ENCODE measurements around the gene FRAT1.
"Not testable (repeated sequence)": the region's sequence is repeated elsewhere in the genome, so short reads cannot be mapped to it uniquely, and the experiment has no call there.

Gene FRAT1

DNA sequence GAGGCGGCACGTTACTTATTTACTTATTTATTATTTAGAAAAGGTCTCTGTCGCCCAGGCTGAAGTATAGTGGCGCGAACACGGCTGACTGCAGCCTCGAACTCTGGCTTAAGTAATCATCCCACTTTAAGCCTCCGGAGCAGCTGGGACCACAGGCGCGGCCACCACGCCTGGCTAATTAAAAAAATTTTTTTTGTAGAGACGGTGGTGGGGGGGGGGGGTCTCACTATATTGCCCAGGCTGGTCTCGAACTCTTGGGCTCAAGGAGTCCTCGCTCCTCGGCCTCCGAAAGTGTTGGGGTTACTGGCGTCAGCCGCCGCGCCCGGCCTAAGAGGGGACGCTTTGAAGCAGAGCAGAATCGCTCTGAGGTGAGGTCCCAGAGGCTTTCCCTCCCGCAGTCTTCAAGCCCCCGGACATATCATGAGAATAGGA lies 16.1 kb downstream of the FRAT1 start:
- DNase-seq = no peak

- no peak for DNase-seq
Observed at GRCh38 chr10:97336006-97336405, 16.9 kb downstream of the FRAT1 start.

DNA sequence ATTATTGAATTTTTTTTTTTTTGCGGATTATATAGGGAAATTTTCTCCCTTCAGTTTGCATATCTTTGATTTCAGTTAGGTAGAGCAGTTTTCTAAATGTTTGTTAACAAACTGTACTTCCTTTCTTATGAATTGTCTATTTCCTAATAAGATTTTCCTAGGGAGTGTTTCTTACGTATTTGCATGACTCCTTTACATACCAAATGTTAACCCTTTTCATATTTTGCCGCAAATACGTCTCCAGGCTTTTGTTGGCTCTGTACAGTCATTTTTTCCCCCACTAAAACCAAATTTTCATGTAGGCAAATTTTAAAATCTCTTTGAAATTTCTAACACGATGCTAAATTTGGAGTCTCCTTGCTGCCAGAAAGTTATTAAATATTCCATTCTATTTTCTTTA lies 17.4 kb downstream of the FRAT1 start:
- no peak for DNase-seq

DNA sequence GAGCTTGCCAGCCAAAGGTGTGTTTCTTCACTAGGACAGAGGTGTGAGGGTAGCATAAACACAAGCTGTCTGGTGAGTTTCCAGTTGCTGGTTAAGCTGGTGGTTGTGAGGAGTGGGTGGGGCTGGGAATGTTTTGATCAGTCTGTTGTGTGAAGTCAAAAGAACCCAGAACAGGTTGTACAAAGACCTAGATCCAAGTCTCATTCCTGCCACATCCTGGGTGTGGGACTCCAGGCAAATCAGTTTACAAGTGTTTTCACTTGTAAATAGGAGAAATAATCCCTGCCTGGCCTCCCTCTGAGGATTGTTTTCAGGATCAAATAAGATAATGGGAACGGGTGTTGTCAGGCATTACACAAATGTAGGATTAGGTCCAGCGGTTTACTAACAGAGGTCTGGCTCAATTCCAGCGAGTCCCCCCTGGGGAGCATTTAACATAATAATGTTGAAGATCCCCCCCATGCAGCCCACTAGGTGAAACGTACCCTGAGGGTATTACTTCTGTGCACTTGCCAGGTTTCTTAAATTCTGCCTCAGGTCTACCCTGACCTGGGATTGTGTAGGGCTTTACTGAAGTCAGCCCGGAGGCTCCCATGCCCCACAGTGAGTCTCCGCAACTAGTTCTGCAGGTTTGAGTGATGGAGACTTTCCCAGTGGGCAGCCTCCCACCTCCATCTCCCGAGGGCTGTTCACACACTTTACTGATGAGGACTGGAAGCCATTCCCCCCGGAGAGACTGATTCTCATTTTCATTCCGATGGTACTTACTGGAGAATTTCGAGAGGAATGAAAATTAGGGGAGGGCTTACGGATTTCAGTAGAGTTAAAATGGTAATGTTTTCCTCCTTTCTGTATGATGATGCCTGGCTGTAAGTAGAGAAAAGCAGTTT lies 18.1 kb downstream of the FRAT1 start:
- no peak for DNase-seq

DNA sequence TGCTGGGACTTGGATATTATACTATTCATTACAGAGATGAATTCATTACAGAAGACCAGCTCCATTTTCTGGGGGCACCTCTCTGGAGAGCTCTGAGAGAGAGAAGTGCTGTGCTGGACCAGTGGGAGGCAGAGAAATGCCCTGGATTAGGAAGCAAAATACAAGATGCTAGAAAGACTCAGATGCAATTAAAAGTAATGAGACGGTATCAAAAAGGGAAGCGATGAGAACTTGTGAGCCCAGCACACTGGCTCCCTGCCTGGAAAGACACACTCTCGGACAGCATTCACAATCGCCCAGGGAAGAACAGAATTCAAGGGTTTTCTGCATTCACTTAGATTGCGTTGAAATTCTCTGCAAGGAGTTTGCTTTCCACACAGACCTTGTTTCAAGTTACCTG lies 19.0 kb downstream of the FRAT1 start:
- DNase-seq = no peak

DNA sequence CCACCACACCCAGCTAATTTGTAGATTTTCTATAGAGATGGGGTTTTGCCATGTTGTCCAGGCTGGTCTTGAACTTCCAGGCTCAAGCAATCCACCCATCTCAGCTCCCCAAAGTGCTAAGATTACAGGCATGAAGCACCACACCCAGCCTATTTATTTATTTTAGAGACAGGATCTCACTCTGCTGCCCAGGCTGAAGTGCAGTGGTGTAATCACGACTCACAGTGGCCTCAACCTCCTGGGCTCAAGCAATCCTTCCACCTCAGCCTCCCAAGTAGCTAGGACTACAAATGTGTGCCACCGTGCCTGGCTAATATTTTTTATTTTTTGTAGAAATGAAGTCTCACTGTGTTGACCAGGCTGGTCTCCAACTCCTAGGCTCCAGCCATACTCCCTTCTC lies 22.3 kb downstream of the FRAT1 start:
- DNase-seq = no peak

DNA sequence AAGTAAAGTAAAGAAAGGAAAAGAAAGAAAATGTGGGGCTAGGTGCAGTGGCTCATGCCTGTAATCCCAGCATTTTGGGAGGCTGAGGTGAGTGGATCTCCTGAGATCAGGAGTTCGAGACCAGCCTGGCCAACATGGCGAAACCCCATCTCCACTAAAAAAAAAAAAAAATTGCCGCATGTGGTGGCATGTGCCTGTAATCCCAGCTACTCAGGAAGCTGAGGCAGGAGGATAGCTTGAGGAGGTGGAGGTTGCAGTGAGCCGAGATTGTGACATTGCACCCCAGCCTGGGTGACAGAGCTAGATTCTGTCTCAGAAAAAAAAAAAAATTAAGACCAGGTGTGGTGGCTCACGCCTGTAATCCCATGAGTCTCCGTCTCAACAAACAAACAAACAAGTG lies 24.6 kb downstream of the FRAT1 start:
- not testable (repeated sequence) for DNase-seq

- no peak for DNase-seq
Observed at GRCh38 chr10:97347317-97347716, 28.2 kb downstream of the FRAT1 start.

DNA sequence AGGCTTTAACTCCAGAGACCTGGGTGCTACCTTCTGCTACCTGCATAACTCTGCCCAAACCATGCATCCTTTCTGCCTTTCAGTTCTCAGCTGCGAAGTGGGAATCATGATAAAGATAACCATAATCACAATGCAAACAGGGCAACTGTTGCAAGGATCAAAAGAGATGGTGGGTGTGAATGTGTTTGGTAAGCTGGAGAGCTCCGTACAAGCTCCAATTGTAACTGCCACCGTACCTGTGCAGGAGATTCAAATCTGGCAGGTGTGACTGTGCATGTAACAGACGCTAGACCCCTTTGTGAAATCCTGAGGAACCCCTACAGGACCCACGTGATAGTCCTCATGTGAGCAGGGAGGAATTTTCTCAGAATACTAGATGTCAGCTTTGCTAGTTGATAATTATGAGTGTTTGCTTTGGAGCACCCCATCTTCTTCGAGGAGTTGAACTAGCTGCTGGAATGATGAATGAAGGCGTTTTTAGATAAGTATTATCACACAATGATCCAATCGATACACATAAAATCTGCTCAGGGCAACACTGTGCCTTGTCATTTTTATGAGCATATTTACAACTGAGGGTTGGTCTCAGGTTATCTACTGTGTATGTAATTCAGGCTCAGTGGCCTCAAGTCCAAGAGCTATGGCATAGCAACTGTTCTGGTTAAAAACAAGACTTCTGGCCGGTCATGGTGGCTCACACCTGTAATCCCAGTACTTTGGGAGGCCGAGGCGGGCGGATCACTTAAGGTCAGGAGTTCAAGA lies 30.9 kb downstream of the FRAT1 start:
- DNase-seq = no peak

DNA sequence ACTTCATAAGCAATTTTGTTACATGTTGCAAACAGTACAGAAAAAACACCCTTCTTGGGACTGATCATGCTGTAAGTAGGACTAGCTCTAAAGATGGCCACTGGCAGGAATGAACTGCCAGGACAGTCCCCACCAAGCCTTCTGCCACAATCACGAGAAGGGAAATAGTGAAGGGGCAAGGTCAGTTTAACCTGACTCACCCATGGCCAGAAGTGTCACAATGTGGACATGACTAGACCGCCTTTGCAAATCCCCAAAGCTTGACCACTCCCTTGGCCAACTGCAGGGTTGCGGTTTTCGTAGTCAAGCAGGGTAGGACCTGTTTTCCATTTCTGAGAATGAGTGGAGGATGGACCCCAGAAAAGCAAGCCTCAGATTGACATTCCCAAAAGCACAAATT lies 34.9 kb downstream of the FRAT1 start:
- no peak for DNase-seq

DNA sequence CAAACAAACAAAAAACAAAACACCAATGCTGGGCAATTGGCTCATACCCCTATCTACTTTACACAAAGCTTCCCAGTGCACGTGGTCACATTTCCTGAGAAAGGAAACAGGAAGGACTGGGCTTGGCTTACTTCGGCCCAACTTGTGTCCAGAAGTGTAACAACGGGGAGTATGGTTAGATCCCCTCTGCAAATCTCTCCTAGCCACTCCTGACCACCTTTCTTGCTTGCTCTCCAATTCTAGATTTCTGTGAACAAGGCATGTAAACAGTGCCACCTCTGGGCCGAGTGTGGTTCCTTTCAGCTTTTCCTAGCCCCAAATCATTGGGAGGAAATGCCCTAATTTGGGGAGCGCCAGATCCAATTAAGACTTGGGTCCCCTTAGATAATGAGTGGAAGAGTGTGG lies 36.5 kb downstream of the FRAT1 start:
- peak; percentile 32 for DNase-seq

GRCh38 chr10:97356318-97356914 lies 37.3 kb downstream of the FRAT1 start:
- DNase-seq = peak; percentile 31

- no peak for DNase-seq
Observed at GRCh38 chr10:97356918-97357317, 37.8 kb downstream of the FRAT1 start.

- DNase-seq = no peak
Observed at GRCh38 chr10:97358349-97358748, 39.3 kb downstream of the FRAT1 start.

GRCh38 chr10:97358781-97359180 lies 39.7 kb downstream of the FRAT1 start:
- no peak for DNase-seq

GRCh38 chr10:97360705-97361536 lies 41.9 kb downstream of the FRAT1 start:
- no peak for DNase-seq

DNA sequence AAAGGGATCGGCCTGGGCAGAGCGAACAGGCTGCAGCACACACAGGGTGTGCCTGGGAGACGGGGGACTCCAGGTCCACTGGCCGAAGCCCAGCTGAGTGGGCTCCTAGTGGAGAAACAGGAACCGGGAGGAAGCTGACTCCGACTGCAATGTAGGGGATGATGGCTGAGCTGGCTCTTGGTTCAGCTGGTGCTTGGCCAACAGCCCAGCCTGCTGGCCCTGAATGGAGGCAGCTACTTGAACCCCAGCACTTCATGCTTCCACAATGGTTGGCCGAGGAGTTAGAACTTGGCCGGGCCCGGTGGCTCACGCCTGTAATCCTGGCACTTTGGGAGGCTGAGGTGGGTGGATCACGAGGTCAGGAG lies 42.4 kb downstream of the FRAT1 start:
- DNase-seq = no peak

DNA sequence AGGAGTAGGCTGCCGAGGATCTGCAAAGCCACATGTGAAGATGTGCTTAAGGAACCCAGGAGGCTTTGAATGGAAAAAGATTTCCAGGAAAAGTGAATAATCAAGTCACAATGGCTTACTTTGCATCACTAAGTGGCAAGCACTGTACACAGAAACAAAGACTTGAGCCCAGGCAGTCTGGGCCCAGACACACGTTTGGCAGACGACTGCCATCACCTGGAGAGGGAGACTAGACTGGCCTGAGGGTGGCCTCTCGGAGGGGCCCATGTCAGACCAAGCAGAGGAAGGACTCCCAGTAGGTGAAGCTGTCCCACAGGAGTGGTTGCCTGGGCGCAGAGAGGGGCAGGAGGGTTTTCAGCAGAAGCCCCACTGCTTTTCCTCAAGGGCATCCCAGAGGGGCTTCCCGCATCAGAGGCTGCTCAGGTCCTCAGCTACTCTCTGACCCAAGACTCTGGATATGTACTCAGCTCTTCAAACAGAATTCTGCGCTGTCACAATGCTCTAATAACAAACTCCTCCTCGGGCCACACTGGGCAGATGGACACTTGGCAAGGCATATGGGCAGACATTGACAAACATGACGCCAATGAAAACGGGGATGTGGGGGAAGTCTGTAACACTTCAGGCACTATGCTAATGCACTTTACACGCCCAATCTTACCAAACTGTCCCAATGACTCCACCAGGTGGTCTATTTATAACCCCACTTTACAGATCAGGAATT lies 43.4 kb downstream of the FRAT1 start:
- DNase-seq = no peak

DNA sequence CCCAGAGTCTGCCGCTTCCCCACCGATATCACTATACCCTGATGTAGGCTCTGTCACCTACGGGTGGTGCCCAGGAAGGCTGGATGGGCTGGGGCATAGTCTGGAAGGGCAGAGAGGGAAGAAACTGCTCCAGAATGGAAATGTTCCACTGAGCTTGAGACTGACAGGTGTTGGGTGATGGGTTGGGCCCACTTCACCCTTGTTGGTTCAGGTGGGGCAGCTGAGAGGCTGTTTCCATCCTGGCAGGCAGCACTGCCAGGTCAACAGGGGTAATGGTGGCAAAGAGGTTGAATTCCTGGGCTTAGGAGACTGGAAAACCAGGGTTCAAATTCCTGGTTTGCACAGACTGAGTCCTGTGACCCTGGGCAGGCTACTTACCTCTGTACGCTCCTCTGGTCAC lies 44.0 kb downstream of the FRAT1 start:
- DNase-seq = no peak

DNA sequence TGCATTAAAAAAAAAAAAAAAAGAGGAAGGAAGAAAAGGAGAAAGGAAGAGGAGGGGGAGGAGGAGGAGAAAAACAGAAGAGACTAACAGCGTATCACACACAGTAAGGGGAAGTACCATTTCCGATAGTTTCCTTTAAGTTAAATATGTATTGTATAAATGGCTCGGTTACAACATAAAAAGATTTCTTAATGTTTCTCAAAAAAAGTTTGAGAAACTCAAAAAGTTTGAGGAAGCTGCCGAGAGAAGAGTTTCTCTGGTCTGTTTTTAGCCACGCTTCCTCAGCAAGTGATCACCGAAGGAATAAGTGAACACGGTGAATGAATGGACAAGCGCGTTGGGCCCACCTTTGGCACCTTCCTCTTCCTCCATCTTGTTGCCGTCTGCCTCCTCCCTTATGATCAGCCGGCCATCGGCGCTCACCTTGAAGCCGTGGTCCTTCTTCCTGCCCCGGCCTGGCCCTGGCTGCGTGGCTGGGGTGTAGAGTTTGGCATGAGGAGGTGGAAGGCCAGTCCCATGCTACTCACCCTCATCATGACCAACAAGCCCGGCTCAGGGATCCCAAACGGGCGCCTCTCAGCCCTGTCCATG lies 46.8 kb downstream of the FRAT1 start:
- DNase-seq = no peak

DNA sequence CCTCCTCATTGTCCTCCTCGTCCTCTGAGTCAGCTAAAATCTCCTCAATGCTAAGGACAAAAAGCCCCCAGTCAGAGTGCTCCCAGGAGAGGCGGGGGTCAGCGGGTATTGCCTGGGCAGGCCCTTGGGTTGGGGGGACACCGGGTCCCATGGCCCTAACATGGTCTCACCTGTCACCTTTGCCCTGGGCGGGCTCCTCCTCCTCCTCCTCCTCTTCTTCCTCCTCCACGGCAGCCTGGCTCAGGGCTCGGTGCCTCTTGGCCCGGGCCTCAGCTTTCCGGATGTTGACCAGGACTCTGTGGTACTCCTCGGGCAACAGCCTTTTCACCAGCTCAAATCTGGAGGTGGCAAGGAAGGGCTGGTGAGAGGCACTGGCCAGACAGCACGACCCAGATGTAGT lies 47.5 kb downstream of the FRAT1 start:
- no peak for DNase-seq

DNA sequence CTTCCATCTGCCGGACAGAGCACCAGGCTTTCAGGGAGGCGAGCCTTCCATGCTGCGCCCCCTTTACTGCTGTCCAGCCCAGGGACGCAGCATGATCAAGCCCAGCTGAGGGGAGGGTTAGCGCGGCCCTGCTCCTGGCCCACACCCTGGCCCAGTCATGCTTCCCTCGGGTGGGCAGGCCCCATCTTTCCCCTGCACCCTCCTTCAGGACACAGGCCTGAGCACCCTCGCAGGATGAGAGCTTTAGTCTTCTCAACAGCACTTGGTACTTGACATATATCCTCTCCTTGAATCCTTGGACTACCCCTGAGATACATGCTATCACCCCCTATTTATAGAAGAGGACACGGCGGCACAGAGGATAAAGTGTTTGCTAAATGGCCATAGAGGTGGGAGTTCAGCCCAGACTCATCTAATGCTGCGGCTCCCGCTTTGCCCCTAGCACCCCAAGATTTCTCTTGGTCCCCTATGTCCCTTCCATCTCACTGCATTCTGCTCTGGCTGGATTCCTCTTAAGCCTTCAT lies 48.1 kb downstream of the FRAT1 start:
- no peak for DNase-seq

Measured in CD4-positive, alpha-beta T cell treated with Interleukin-12 subunit alpha and Interleukin-12 subunit beta, for 1 hour (primary cell).